ENCODE measurements around the gene PAQR9.
"Not testable (repeated sequence)": the region's sequence is repeated elsewhere in the genome, so short reads cannot be mapped to it uniquely, and the experiment has no call there.

Gene PAQR9, protein sequence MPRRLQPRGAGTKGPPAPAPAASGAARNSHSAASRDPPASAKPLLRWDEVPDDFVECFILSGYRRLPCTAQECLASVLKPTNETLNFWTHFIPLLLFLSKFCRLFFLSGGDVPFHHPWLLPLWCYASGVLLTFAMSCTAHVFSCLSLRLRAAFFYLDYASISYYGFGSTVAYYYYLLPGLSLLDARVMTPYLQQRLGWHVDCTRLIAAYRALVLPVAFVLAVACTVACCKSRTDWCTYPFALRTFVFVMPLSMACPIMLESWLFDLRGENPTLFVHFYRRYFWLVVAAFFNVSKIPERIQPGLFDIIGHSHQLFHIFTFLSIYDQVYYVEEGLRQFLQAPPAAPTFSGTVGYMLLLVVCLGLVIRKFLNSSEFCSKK

GRCh38 chr3:142963516-142964448 is at the start of gene PAQR9:
Gene PAQR9, minus strand, starts transcription at chr3:142963674. Its CDS starts 338 bp downstream, at chr3:142963336.
- no peak for DNase-seq (ENCODE audit: low read depth in 2 of 2)

GRCh38 chr3:143011705-143012104 is 48.2 kb upstream of the PAQR9 start:
- DNase-seq (ENCODE audit: low read depth in 2 of 2) = no peak

DNA sequence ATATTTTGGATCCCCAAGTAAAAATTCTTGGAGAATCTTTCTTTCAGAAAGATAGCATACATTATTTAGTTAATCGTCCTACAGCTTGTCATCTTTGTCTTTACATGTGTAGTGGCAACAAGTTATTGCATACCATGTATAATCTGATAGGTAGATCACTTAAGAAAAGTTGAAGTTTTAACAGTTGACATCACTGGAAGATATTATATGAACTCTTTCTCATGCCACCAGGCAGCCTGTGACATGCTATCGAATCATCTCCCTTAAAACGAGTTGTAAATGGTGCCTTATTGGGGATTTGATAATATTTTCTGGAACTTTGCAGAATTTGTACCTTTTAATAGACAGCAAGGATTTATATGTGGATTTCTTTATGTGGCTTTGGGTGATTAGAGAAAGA is 46.5 kb upstream of the PAQR9 start:
- no peak for DNase-seq (ENCODE audit: low read depth in 2 of 2)

DNA sequence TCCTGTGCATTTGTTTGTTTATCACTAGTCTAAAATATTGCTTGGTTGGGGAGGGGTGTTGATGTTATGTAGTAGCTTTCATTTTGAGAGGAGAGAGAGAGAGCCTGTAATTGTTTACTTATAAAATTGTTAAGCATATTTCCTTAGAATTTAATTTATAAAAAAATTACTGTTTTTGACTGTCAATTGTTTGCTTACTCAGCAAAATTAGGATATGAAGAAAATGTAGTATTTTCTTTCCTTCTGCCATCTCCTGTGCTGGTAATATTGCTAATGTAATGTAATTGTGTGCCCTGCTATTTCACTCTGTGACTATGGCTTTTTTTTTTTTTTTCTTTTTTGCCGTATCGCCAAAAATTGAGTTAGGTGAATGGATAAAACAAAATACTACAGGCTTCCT is 41.3 kb upstream of the PAQR9 start:
- no peak for DNase-seq (ENCODE audit: low read depth in 2 of 2)

DNA sequence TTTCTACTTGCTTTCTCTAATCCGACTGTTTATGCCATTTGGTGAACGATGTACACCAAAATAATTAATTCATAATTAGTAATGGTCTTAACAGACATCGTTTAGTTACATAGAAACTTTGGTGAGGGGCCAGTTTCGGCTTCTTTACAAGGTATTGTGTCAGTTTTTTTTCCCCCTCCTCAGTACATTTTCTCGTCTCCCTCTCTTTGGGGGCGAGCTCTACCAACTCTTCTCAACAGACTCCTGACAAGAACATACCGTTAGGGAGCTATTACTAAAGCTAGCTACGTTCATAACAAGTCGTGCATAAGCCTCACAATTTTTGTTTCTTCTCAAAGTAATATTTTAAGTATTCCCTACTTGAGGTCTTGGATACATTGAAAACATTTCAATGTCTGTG is 39.3 kb upstream of the PAQR9 start:
- no peak for DNase-seq (ENCODE audit: low read depth in 2 of 2)

DNA sequence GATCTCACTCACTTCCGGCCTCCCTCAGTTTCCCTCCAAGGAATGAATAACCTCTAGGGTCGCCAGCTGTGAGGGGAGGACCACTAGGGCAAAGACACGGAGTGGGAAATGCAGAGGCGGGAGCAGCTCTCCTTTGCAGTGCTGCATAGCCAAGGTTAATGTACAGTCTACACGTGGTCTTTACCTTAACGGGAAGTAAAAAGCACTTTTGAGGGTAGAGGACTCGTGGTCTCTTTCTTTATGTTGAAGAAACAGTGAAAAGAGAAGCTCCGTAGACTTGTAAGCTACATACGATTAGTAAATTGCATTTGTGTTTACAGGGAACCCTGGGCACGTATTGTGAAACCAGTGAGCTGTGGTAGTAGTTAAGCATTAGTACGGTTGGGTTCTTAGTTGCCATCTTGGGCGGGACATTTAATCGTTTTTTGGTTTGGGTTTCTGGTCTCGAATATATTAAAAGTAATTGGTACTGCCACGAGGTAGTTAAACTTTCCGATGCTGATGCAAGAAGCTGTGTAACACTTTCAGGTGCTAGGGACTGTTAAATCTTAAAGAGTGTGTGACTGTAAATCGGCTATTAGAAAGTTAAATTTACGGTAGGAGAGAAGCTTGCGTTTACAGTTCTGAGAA is 38.7 kb upstream of the PAQR9 start:
- DNase-seq (ENCODE audit: low read depth in 2 of 2) = no peak

DNA sequence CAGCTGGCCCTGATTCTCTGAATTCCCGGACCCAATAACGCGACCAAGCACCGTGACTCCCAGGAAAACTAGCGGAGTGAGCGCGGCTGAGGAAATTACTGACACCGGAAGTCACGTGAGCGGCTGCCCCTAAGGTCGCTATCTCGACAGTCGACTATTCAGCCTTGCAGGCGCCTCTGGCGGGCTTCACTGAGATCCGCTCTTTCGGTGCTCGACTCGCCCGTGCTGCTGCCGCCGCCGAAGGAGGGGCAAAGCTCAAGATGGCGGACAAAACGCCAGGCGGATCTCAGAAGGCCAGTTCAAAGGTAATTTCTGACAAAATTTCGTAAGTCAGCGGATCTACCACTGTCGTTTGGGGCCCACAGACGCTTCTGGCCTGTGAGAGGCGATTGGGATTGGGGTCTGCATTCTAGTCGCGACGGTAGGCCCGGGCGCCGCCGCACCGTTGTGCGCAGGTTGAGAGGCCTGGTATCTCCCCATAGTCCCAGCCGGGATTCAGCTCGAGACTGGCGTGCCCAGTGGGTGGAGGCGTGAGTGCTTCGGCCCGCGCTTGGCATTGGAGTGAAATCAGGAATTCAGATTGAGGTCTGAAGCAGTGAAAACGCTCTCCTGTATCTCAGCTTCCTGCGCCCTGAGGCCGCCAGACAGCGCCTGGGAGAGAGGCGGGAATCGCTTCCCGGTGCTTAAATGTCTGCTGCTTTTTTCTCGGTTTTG is 38.1 kb upstream of the PAQR9 start, which contains the start of gene U2SURP:
U2SURP (plus strand) TSS at position 202 of the 714 bp plus-strand sequence; CDS start at position 261, 59 bp downstream.
- peak; percentile 83 to 84 for DNase-seq (ENCODE audit: low read depth in 2 of 2)

- DNase-seq (ENCODE audit: low read depth in 2 of 2) = peak; percentile 11 to 26
Measured at GRCh38 chr3:143001034-143001368, 37.5 kb upstream of the PAQR9 start.

GRCh38 chr3:143000528-143000927 is 37.1 kb upstream of the PAQR9 start:
- DNase-seq (ENCODE audit: low read depth in 2 of 2) = no peak

GRCh38 chr3:142999881-143000280 is 36.4 kb upstream of the PAQR9 start:
- no peak for DNase-seq (ENCODE audit: low read depth in 2 of 2)

DNA sequence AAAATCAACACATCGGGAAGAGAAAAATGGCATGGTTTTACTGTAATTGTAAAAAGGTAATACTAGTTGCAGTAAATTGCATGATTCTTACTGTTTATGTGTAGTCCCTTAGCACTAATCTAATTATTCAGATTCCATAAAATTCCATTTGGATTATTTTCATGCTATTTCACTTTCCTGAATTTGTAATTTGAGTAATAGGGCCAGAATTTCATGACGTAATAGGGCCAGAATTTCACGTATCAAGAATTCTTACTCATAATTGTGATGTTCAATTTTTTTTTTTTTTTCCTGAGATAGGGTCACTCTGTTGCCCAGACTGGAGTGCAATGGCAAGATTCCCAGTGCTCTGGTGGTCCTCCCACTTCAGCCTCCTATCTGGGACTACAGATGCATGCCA is 35.0 kb upstream of the PAQR9 start:
- no peak for DNase-seq (ENCODE audit: low read depth in 2 of 2)

GRCh38 chr3:142997330-142997729 is 33.9 kb upstream of the PAQR9 start:
- no peak for DNase-seq (ENCODE audit: low read depth in 2 of 2)

DNA sequence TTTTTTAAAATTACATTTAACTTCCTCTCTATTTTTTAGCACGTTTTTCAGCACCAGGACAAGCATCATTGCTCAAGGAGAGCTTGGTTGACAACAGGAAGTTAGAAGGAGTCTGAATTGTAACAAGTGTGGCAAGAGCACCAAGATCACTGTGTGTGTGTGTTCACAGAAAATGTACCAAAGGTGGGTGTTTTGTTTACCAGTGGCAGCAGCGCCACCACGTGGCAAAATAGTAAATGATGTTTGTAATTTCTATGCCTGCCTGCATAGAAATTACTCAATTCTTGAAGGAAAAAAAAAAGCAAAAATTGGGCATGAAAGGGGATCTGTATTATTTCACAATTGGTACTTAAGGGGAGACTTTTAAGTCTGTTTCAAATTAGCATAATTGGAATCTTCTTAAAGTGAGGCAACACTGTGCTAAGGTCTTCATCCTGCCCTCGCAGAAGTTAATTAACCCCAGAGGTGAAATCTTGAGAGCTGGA is 30.5 kb upstream of the PAQR9 start:
- DNase-seq (ENCODE audit: low read depth in 2 of 2) = peak; percentile 36 to 40

DNA sequence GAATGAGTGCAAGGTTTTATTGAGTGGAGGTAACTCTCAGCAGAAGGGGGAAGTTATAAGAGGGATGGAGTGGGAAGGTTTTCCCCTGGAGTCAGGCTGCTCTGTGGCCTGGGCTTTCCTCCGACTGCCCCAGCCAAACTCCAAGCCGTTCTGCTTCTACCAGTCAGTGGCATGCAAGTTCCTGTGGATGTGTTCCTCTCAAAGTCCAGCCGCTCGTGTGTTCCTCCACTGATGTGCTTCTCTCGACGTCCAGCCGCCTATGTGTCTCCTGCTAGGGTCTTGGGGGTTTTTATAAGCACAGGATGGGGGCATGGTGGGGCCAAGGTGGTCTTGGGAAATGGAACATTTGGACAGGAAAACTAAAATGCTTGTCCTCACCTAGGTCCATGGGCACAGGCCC is 28.8 kb upstream of the PAQR9 start:
- no peak for DNase-seq (ENCODE audit: low read depth in 2 of 2)

- no peak for DNase-seq (ENCODE audit: low read depth in 2 of 2)
Measured at GRCh38 chr3:142990721-142991120, 27.2 kb upstream of the PAQR9 start.

DNA sequence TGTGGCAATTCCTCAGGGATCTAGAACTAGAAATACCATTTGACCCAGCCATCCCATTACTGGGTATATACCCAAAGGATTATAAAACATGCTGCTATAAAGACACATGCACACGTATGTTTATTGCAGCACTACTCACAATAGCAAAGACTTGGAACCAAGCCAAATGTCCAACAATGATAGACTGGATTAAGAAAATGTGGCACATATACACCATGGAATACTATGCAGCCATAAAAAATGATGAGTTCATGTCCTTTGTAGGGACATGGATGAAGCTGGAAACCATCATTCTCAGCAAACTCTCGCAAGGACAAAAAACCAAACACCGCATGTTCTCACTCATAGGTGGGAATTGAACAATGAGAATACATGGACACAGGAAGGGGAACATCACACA is 25.4 kb upstream of the PAQR9 start:
- DNase-seq (ENCODE audit: low read depth in 2 of 2) = not testable (repeated sequence)

DNA sequence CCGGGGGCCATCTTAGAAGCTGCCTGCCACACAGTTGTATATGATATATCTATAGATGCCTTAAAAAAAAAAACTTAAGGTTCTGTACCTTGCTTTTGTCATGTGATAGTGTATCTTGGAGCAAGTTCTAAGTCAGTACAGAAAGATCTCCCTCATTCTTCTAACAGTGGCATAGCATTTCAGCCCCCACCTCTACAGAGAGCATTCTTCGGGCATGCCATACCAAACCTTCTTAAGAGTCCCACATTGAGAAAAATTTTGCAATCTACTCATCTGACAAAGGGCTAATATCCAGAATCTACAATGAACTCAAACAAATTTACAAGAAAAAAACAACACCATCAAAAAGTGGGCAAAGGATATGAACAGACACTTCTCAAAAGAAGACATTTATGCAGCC is 24.7 kb upstream of the PAQR9 start:
- not testable (repeated sequence) for DNase-seq (ENCODE audit: low read depth in 2 of 2)

DNA sequence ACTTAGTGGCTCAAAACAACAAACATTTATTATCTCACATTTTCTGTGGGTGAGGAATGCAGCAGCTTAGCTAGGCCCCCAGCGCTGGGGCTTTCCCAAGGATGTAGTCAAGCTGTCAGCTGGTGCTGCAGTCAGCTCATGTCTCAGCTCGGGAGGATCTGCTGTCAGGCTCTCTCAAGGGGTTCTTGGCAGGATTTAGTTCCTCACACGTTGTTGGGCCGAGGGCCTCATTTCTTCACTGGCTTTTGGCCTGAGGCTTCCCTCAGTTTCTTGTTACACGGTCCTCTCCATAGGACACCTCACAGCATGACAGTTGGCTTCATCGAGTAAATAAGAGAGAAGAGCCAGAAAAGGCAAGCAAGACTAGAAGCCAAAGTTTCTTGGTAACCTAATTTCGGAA is 24.2 kb upstream of the PAQR9 start:
- DNase-seq (ENCODE audit: low read depth in 2 of 2) = no peak

- no peak for DNase-seq (ENCODE audit: low read depth in 2 of 2)
Measured at GRCh38 chr3:142987080-142987700, 23.7 kb upstream of the PAQR9 start.

GRCh38 chr3:142984255-142984654 is 20.8 kb upstream of the PAQR9 start:
- DNase-seq (ENCODE audit: low read depth in 2 of 2) = no peak

- no peak for DNase-seq (ENCODE audit: low read depth in 2 of 2)
Measured at GRCh38 chr3:142983318-142983717, 19.8 kb upstream of the PAQR9 start.
